Measurements from ENCODE around the gene SFMBT1.

SFMBT1 gene

GRCh38 chr3:53067567-53067966 lies 21.7 kb upstream of the SFMBT1 start:
- no peak for DNase-seq
- no peak overlapping the region for H3K4ac ChIP-seq (ENCODE audit: low read depth in 1 of 2, low read length in 2 of 2)
- H2BK5ac ChIP-seq (ENCODE audit: low read depth, low read length, poor library complexity, severe bottlenecking), result no peak overlapping the region
- H3K27me3 ChIP-seq (ENCODE audit: control insufficient read depth in 1 of 2, insufficient read depth in 1 of 2, low read length in 2 of 2), result peaks cover 17 to 26% of the 10 kb centered on the region in 2 experiments
- H3K4me3 ChIP-seq (ENCODE audit: insufficient read depth in 1 of 2, low read depth in 1 of 2, low read length in 2 of 2), result no peak overlapping the region
- H3K14ac ChIP-seq (ENCODE audit: low read length in 2 of 2), result no peak overlapping the region
- H2BK15ac ChIP-seq (ENCODE audit: low read depth, poor library complexity, severe bottlenecking), result no peak overlapping the region
- no peak overlapping the region for H3K23ac ChIP-seq (ENCODE audit: low read length in 2 of 2)
- no peak overlapping the region for H4K91ac ChIP-seq (ENCODE audit: low read length)
- no peaks in the 10 kb centered on the region for H3K9me3 ChIP-seq (ENCODE audit: control insufficient read depth, low read length)
- no peak overlapping the region for H2AK5ac ChIP-seq (ENCODE audit: low read length, severe bottlenecking)
- no peak overlapping the region for H2BK120ac ChIP-seq (ENCODE audit: low read depth, low read length)
- H3K9ac ChIP-seq (ENCODE audit: low read length), result no peak overlapping the region
- peaks cover 10% of the 10 kb centered on the region for H3K4me1 ChIP-seq (ENCODE audit: control insufficient read depth, insufficient read depth, low read depth, low read length)
- no peak overlapping the region for H3K18ac ChIP-seq (ENCODE audit: low read depth in 1 of 2, low read length in 2 of 2)
- H2BK12ac ChIP-seq (ENCODE audit: low read length in 2 of 2), result no peak overlapping the region
- H3K79me1 ChIP-seq (replicated peaks; ENCODE audit: low read length, poor library complexity, severe bottlenecking), result no peaks in the 10 kb centered on the region
- H3K4me2 ChIP-seq (ENCODE audit: low read length, poor library complexity, severe bottlenecking), result no peak overlapping the region
- 46% methylated on average over 3 of the region's 3 CpGs for WGBS
- H4K8ac ChIP-seq (ENCODE audit: low read length), result no peak overlapping the region
- no peaks in the 10 kb centered on the region for H3K36me3 ChIP-seq (ENCODE audit: control insufficient read depth in 1 of 2, insufficient read depth in 2 of 2, low read depth in 1 of 2, low read length in 2 of 2)
- H3K27ac ChIP-seq (ENCODE audit: low read length, poor library complexity, severe bottlenecking), result no peak overlapping the region
- H2AFZ ChIP-seq (ENCODE audit: low read depth, low read length), result no peak overlapping the region

GRCh38 chr3:53065841-53066480 lies 20.1 kb upstream of the SFMBT1 start:
- H2BK5ac ChIP-seq (ENCODE audit: low read depth, low read length, poor library complexity, severe bottlenecking), result no peak overlapping the region
- H3K18ac ChIP-seq (ENCODE audit: low read depth in 1 of 2, low read length in 2 of 2), result no peak overlapping the region
- no peaks in the 10 kb centered on the region for H3K79me1 ChIP-seq (replicated peaks; ENCODE audit: low read length, poor library complexity, severe bottlenecking)
- no peak overlapping the region for H2BK15ac ChIP-seq (ENCODE audit: low read depth, poor library complexity, severe bottlenecking)
- no peak overlapping the region for H3K4me3 ChIP-seq (ENCODE audit: insufficient read depth in 1 of 2, low read depth in 1 of 2, low read length in 2 of 2)
- H4K8ac ChIP-seq (ENCODE audit: low read length), result no peak overlapping the region
- H3K9ac ChIP-seq (ENCODE audit: low read length), result no peak overlapping the region
- H3K9me3 ChIP-seq (ENCODE audit: control insufficient read depth, low read length), result no peaks in the 10 kb centered on the region
- H3K4me2 ChIP-seq (ENCODE audit: low read length, poor library complexity, severe bottlenecking), result no peak overlapping the region
- no peak overlapping the region for H3K23ac ChIP-seq (ENCODE audit: low read length in 2 of 2)
- no peak overlapping the region for H3K14ac ChIP-seq (ENCODE audit: low read length in 2 of 2)
- no peak overlapping the region for H3K4ac ChIP-seq (ENCODE audit: low read depth in 1 of 2, low read length in 2 of 2)
- peaks cover 4% of the 10 kb centered on the region for H3K4me1 ChIP-seq (ENCODE audit: control insufficient read depth, insufficient read depth, low read depth, low read length)
- no peak for DNase-seq
- 91% methylated on average over 7 of the region's 7 CpGs for WGBS
- H2BK12ac ChIP-seq (ENCODE audit: low read length in 2 of 2), result no peak overlapping the region
- no peaks in the 10 kb centered on the region for H3K36me3 ChIP-seq (ENCODE audit: control insufficient read depth in 1 of 2, insufficient read depth in 2 of 2, low read depth in 1 of 2, low read length in 2 of 2)
- no peak overlapping the region for H2BK120ac ChIP-seq (ENCODE audit: low read depth, low read length)
- peaks cover 20 to 32% of the 10 kb centered on the region in 2 experiments for H3K27me3 ChIP-seq (ENCODE audit: control insufficient read depth in 1 of 2, insufficient read depth in 1 of 2, low read length in 2 of 2)
- no peak overlapping the region for H2AFZ ChIP-seq (ENCODE audit: low read depth, low read length)
- no peak overlapping the region for H2AK5ac ChIP-seq (ENCODE audit: low read length, severe bottlenecking)
- no peak overlapping the region for H3K27ac ChIP-seq (ENCODE audit: low read length, poor library complexity, severe bottlenecking)
- H4K91ac ChIP-seq (ENCODE audit: low read length), result no peak overlapping the region

- Histone ChIP-seq H3K14ac (ENCODE audit: low read length in 2 of 2) (no peak overlapping the region), H4K8ac (ENCODE audit: low read length) (no peak overlapping the region), H2BK15ac (ENCODE audit: low read depth, poor library complexity, severe bottlenecking) (no peak overlapping the region), H3K27me3 (ENCODE audit: control insufficient read depth in 1 of 2, insufficient read depth in 1 of 2, low read length in 2 of 2) (peaks cover 11 to 22% of the 10 kb centered on the region in 2 experiments), H3K9ac (ENCODE audit: low read length) (no peak overlapping the region), H3K4me1 (ENCODE audit: control insufficient read depth, insufficient read depth, low read depth, low read length) (no peaks in the 10 kb centered on the region), H3K36me3 (ENCODE audit: control insufficient read depth in 1 of 2, insufficient read depth in 2 of 2, low read depth in 1 of 2, low read length in 2 of 2) (no peaks in the 10 kb centered on the region), H3K4ac (ENCODE audit: low read depth in 1 of 2, low read length in 2 of 2) (no peak overlapping the region), H2BK120ac (ENCODE audit: low read depth, low read length) (no peak overlapping the region), H4K91ac (ENCODE audit: low read length) (no peak overlapping the region), H2BK5ac (ENCODE audit: low read depth, low read length, poor library complexity, severe bottlenecking) (no peak overlapping the region), H3K79me1 (replicated peaks; ENCODE audit: low read length, poor library complexity, severe bottlenecking) (no peaks in the 10 kb centered on the region), H3K23ac (ENCODE audit: low read length in 2 of 2) (no peak overlapping the region), H2AK5ac (ENCODE audit: low read length, severe bottlenecking) (no peak overlapping the region), H3K27ac (ENCODE audit: low read length, poor library complexity, severe bottlenecking) (no peak overlapping the region), H3K18ac (ENCODE audit: low read depth in 1 of 2, low read length in 2 of 2) (no peak overlapping the region), H3K4me3 (ENCODE audit: insufficient read depth in 1 of 2, low read depth in 1 of 2, low read length in 2 of 2) (no peak overlapping the region), H3K4me2 (ENCODE audit: low read length, poor library complexity, severe bottlenecking) (no peak overlapping the region), H3K9me3 (ENCODE audit: control insufficient read depth, low read length) (no peaks in the 10 kb centered on the region), H2BK12ac (ENCODE audit: low read length in 2 of 2) (no peak overlapping the region), H2AFZ (ENCODE audit: low read depth, low read length) (no peak overlapping the region)
- WGBS, result 100% methylated on average over 2 of the region's 2 CpGs
- DNase-seq, result no peak
Observed at GRCh38 chr3:53062905-53063304, 17.0 kb upstream of the SFMBT1 start.

GRCh38 chr3:53056442-53056841 lies 10.6 kb upstream of the SFMBT1 start:
- peaks cover 0 to 4% of the 10 kb centered on the region in 2 experiments for H3K27me3 ChIP-seq (ENCODE audit: control insufficient read depth in 1 of 2, insufficient read depth in 1 of 2, low read length in 2 of 2)
- H3K4me3 ChIP-seq (ENCODE audit: insufficient read depth in 1 of 2, low read depth in 1 of 2, low read length in 2 of 2), result no peak overlapping the region
- H3K4ac ChIP-seq (ENCODE audit: low read depth in 1 of 2, low read length in 2 of 2), result no peak overlapping the region
- H3K4me2 ChIP-seq (ENCODE audit: low read length, poor library complexity, severe bottlenecking), result no peak overlapping the region
- H3K9me3 ChIP-seq (ENCODE audit: control insufficient read depth, low read length), result no peaks in the 10 kb centered on the region
- no peak overlapping the region for H3K23ac ChIP-seq (ENCODE audit: low read length in 2 of 2)
- H2AFZ ChIP-seq (ENCODE audit: low read depth, low read length), result no peak overlapping the region
- H2BK5ac ChIP-seq (ENCODE audit: low read depth, low read length, poor library complexity, severe bottlenecking), result no peak overlapping the region
- no peak overlapping the region for H3K18ac ChIP-seq (ENCODE audit: low read depth in 1 of 2, low read length in 2 of 2)
- no peak overlapping the region for H4K8ac ChIP-seq (ENCODE audit: low read length)
- H3K36me3 ChIP-seq (ENCODE audit: control insufficient read depth in 1 of 2, insufficient read depth in 2 of 2, low read depth in 1 of 2, low read length in 2 of 2), result no peaks in the 10 kb centered on the region
- no peak overlapping the region for H2AK5ac ChIP-seq (ENCODE audit: low read length, severe bottlenecking)
- H3K9ac ChIP-seq (ENCODE audit: low read length), result no peak overlapping the region
- no peak overlapping the region for H2BK120ac ChIP-seq (ENCODE audit: low read depth, low read length)
- H3K27ac ChIP-seq (ENCODE audit: low read length, poor library complexity, severe bottlenecking), result no peak overlapping the region
- peak; percentile 35 for DNase-seq
- no peak overlapping the region for H2BK15ac ChIP-seq (ENCODE audit: low read depth, poor library complexity, severe bottlenecking)
- no peak overlapping the region for H3K14ac ChIP-seq (ENCODE audit: low read length in 2 of 2)
- WGBS, result 100% methylated on average over 1 of the region's 2 CpGs
- H3K4me1 ChIP-seq (ENCODE audit: control insufficient read depth, insufficient read depth, low read depth, low read length), result no peaks in the 10 kb centered on the region
- no peak overlapping the region for H2BK12ac ChIP-seq (ENCODE audit: low read length in 2 of 2)
- no peaks in the 10 kb centered on the region for H3K79me1 ChIP-seq (replicated peaks; ENCODE audit: low read length, poor library complexity, severe bottlenecking)
- H4K91ac ChIP-seq (ENCODE audit: low read length), result no peak overlapping the region

All from mesenchymal stem cell (in vitro differentiated cells and primary cell).